Activated CD4-positive, alpha-beta T cell treated with anti-CD3 and anti-CD28 coated beads, Interleukin-2, amount 50 U/mL, for 48 hours (primary cell): ENCODE results near the gene TFEB.

Source experiments
- DNase-seq, 2 experiments: peaks; one replicate each; pipeline ENCODE4 v3.0.0-alpha.2; 2020

The TFEB gene

DNA sequence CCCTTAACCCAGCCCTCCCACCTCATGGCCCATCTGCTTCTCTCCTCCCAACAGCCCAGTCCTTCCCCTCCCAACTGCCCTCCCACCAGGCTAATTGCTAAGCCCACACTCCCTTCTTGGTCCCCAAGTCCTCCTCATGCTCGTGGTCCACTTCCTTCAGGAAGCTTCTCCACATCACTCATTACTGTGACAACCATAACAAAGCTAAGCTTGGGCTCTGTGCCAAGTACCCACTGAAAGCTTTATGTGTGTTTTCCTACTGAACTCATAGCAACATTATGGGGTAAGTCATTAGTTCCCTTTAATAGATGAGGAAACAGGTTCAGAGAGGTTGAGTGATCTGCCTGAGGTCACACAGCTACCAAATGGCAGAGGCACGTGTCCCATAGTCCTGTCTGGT, 28.1 kb upstream of the TFEB start:
- no peak for DNase-seq

- DNase-seq, result no peak
These were observed 24.6 kb upstream of the TFEB start for GRCh38 chr6:41759905-41760579.

GRCh38 chr6:41759106-41759904, 23.9 kb upstream of the TFEB start:
- DNase-seq, result no peak

DNA sequence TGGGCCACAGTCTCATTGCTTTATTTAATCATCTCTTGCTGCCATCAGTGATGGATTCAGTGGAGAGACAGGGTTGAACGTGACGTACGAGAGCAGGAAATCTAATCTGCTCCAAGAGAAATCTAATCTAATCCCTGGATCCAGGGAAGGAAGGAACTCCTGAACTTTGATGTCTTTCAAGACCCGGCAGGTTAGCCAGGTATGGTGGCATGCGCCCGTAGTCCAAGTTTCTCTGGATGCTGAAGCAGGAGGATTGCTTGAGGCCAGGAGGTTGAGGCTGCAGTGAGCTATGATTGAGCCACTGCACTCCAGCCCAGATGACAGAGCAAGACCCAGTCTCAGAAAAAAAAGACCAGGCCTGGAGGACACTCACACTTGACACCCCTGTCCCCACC, 23.2 kb upstream of the TFEB start:
- DNase-seq, result no peak

DNA sequence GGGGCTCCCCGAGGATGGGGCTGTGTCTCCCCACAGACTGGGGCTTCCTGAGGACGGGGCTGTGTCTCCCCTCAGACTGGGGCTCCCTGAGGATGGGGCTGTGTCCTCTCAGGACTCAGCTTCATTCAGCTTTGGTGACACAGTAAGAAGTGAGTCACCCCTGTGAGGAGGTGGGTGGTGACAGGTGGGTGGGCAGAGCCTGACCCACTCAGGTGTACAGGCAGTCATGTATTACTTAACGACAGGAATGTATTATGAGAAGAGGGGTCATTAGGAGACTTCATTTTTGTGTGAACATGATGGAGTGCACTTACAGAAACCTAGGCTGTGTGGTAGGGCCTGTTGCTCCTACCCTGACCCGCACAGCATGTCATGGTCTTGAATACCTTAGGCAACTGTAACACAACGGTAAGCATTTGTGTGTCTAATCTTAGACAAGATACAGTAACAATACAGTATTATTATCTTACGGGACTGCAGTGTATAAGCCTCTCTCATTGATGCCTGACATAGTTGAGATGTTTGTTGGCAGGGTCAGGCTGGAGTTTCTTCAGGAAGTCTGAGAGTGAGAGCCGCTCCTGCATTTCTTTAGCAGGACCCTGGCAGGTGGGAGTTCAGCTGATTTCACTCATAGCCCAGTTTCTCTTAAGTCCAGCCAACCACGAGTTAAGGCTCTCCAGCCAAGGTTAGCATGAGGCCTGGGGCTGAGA, 22.7 kb upstream of the TFEB start:
- DNase-seq, result no peak

GRCh38 chr6:41757271-41757670, 21.9 kb upstream of the TFEB start:
- no peak for DNase-seq

DNA sequence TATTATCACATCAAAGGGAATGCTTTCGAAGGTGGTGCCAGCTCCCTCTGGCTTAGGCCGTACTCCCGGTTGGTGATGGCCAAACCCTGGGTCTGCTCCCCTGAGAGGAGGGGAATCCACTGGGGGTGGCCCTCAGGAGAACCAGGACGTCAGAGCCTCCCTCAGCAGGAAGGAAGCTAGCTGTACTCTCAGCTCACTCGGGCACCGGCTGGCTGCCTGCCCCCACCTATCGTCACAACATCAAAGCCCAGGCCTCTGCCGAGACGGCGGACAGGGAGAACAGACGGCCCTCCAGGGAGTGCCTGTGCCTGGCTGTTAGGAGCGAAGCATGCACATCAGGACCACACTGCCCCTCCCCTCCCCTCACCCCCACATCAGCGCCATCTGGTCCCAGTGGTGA, 20.9 kb upstream of the TFEB start:
- no peak for DNase-seq

GRCh38 chr6:41755895-41756294, 20.5 kb upstream of the TFEB start:
- no peak for DNase-seq

- DNase-seq, result no peak
These were observed 15.0 kb upstream of the TFEB start for GRCh38 chr6:41750374-41750773.

- no peak for DNase-seq
These were observed 13.1 kb upstream of the TFEB start for GRCh38 chr6:41748542-41748941.

DNA sequence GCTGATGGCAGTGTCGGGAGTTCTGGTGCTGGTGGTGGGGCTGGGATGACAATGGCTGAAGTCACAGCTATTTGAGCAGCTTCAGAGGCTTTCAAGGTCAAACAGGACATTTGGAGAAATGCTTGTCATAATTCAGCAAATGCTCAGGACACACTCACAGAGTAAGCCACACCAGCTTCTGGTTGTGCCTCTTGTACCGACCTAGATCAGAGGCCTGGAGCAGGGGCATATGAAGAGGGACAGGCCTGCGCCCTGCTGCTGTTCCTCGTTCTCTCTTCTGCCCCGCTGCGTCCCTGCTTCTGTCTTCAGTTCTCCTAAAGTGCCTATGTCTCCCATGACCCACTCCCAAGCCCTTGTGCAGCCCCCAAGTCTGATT, 12.7 kb upstream of the TFEB start:
- no peak for DNase-seq

GRCh38 chr6:41747256-41748101, 12.1 kb upstream of the TFEB start, which contains the start of gene PGC:
Gene PGC, minus strand, starts transcription at chr6:41747397. Its CDS starts 63 bp downstream, at chr6:41747334.
- no peak for DNase-seq

DNA sequence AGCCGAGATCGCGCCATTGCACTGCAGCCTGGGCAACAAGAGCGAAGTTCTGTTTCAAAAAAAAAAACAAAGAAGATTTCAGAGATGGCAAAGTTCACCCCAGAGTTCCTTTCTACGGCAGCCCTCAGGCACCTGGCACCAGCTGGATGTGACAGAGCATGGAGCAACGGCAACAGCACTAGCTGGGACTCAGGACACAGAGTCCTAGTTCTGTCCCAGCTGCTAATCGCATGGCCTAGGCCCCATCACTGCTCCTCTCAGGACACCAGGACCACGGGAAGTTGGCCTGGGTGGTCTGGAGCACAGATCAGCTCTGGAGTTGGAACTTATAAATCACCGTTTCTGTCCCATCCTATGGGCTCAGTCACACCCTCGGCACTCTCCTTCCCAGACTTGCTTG, 10.7 kb upstream of the TFEB start:
- no peak for DNase-seq

- DNase-seq, result no peak
These were observed 8.9 kb upstream of the TFEB start for GRCh38 chr6:41744236-41744787.

GRCh38 chr6:41743406-41744235, 8.2 kb upstream of the TFEB start:
- DNase-seq, result no peak

- DNase-seq, result no peak
These were observed 6.5 kb upstream of the TFEB start for GRCh38 chr6:41741625-41742490.

GRCh38 chr6:41740366-41741162, 5.2 kb upstream of the TFEB start:
- no peak for DNase-seq

GRCh38 chr6:41739041-41739440, 3.6 kb upstream of the TFEB start:
- no peak for DNase-seq

- DNase-seq, result no peak
These were observed 2.3 kb upstream of the TFEB start for GRCh38 chr6:41737591-41738130.
